NCI-H69 (cell line): Measurements from ENCODE around the gene PAX1.

ENCODE experiments used
- DNase-seq: peaks from one replicate; lab custom pipeline; 2025; lab: John Stamatoyannopoulos, UW

Gene PAX1

GRCh38 chr20:21739682-21740081 is 34.2 kb downstream of the PAX1 start:
- peak; percentile 49 for DNase-seq

GRCh38 chr20:21741266-21741665 is 35.8 kb downstream of the PAX1 start:
- DNase-seq, result no peak

- no peak for DNase-seq
Observed at GRCh38 chr20:21762646-21763045, 57.2 kb downstream of the PAX1 start.

- no peak for DNase-seq
Observed at GRCh38 chr20:21767200-21767738, 61.8 kb downstream of the PAX1 start.

GRCh38 chr20:21767739-21768223 is 62.3 kb downstream of the PAX1 start:
- DNase-seq, result no peak
